ENCODE results near the gene C10orf71. TPM values are rescaled to one million over a fixed set of nuclear protein-coding genes. Genes with fewer than 3 reads are reported as not detected.
A peak's percentile ranks its signal among the peaks of the same experiment; 100 is the strongest.

Gene C10orf71
- polyA plus RNA-seq (ENCODE audit: insufficient read length in 12 of 12), result 10 to 100 TPM in 11 of 12 donors, not detected in 1; 10.9 to 48.1 (median 33.4) TPM
- long read RNA-seq, donor 1, result 0 reads
- long read RNA-seq, donor 2, full-length matches to known transcripts, result 7 of 7 reads
- long read RNA-seq, donor 2, partial matches to known transcripts, result 0 of 7 reads
- long read RNA-seq, donor 2, other reads (novel, unspliced or antisense), result 0 of 7 reads
- long read RNA-seq, donor 3, full-length matches to known transcripts, result 4 of 4 reads
- long read RNA-seq, donor 3, partial matches to known transcripts, result 0 of 4 reads
- long read RNA-seq, donor 3, other reads (novel, unspliced or antisense), result 0 of 4 reads
- long read RNA-seq, donor 4, full-length matches to known transcripts, result 4 of 4 reads
- long read RNA-seq, donor 4, partial matches to known transcripts, result 0 of 4 reads
- long read RNA-seq, donor 4, other reads (novel, unspliced or antisense), result 0 of 4 reads
- long read RNA-seq, donor 5, result 0 reads
- long read RNA-seq, donor 6, full-length matches to known transcripts, result 4 of 4 reads
- long read RNA-seq, donor 6, partial matches to known transcripts, result 0 of 4 reads
- long read RNA-seq, donor 6, other reads (novel, unspliced or antisense), result 0 of 4 reads
- long read RNA-seq, donor 7, full-length matches to known transcripts, result 3 of 8 reads
- long read RNA-seq, donor 7, partial matches to known transcripts, result 0 of 8 reads
- long read RNA-seq, donor 7, other reads (novel, unspliced or antisense), result 5 of 8 reads
- long read RNA-seq, donor 8, full-length matches to known transcripts, result 8 of 8 reads
- long read RNA-seq, donor 8, partial matches to known transcripts, result 0 of 8 reads
- long read RNA-seq, donor 8, other reads (novel, unspliced or antisense), result 0 of 8 reads
- long read RNA-seq, donor 9, partial matches to known transcripts, result 6 of 6 reads
- long read RNA-seq, donor 9, other reads (novel, unspliced or antisense), result 0 of 6 reads
- long read RNA-seq, donor 10, full-length matches to known transcripts, result 8 of 16 reads
- long read RNA-seq, donor 10, partial matches to known transcripts, result 0 of 16 reads
- long read RNA-seq, donor 10, other reads (novel, unspliced or antisense), result 8 of 16 reads
- long read RNA-seq, donor 11, full-length matches to known transcripts, result 1 of 1 reads
- long read RNA-seq, donor 11, partial matches to known transcripts, result 0 of 1 reads
- long read RNA-seq, donor 11, other reads (novel, unspliced or antisense), result 0 of 1 reads

DNA sequence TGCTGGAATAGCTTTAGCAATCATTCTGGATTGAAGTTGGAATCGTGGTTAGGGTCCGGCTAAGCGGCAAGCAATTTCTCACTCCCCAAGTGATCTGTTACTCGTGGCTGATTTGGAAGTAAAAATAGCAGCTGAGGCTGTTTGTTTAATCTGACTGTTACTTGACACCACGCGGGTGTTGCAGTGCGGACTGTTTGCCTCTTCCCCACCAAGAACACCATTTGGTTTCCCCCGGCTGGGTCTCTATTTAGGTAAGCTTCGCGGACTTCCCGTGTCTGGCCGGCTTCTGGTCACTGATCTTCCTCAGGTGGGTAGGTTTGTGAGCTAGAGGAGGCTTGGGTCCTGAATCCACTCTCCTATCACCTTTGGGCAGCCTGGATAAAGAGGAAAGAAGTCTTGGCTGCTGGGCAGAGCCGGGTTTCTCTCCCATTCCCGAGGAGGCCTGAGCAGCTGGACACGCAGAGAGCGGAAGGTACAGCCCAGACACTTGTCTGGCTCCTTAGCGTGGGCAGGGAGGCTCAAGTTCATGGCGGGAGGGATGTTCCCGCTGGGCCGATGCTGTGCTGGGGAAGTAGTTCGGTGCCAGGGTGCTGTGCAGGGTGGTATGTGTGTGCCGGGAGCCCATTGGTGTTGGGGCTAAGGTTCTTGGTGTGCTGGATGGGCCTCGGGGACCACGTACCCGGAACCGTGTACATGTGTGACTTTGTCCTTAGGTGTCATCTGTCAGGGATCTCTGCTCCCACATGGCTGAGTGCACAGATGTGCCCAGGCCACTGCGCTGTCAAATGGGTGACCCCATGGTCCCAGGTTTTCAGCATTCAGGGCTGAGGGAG lies at the start of gene C10orf71:
Gene C10orf71 (plus strand): TSS at position 188 of the 833 bp plus-strand sequence. CDS start 23,376 bp downstream, outside the sequence.
- DNase-seq, result peak; percentile 49

DNA sequence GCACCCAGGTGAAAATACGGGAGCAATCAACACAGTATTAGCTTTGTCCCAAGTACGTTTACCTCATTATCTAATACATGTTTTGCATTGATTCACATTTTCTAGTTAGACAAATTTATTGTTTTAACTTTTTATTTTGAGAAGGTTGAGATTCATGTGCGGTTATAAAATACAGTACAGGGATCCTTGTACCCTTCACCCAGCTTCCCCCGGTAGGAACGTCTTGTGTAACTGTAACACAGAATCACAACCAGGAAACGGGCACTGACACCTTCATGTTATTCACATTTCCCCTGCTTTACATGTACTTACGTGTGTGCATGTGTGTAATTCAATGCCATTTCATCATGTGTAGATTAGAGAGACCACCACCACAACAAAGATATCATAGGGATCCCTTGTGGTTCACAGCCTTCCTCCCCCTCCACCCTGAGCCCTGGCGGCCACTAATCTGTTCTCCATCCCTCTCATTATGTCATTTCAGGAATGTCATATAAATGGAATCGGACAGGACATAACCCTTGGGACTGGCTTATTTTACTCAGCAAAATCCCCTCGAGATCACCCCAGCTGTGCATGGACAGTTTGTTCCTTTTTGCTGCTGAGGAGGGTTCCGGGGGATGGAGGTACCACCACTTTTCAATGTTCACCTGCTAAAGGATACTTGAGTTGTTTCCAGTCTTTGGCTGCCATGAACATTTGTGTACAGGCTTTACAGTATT lies 46.5 kb upstream of the C10orf71 start:
- DNase-seq, result no peak

DNA sequence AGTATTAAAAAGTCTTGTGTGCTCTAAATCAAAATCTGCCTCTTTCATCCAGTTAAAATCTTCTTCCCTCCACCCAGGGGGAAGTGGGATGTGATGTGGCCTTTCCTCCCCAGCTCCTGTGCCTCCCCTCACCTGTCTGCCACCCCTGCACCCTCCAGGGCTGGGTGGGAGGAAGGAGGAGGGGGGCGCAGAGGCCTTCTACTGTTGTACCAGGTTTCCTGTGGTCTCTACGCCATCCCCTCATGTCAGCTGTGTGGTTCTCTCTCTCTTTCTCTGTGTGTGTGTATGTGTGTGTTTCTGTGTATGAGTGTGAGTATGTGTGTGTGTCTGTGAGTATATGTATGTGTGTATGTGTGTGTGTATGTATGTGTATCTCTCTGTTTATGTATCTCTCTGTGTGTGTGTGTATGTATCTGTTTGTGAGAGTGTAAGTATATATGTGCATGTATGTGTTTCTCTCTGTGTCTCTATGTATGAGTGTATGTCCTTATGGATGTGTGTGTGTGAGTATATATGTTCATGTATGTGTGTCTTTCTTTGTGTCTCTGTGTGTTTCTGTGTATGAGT lies 45.5 kb upstream of the C10orf71 start:
- DNase-seq, result no peak

DNA sequence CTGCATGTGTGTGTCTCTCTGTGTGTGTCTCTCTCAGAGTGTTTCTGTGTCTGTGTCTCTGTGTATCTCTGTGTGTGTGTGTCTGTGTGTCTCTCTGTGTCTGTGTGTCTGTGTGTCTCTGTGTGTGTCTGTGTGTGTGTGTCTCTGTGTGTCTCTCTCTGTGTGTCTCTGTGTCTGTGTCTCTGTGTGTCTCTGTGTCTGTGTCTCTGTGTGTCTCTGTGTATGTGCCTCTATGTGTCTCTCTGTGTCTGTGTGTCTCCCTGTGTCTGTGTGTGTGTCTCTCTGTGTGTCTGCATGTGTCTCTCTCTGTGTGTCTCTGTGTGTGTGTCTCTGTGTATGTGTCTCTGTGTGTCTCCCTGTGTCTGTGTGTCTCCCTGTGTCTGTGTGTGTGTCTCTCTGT lies 44.8 kb upstream of the C10orf71 start:
- DNase-seq, result no peak

- no peak for DNase-seq
Observed at GRCh38 chr10:49254556-49255318, 44.2 kb upstream of the C10orf71 start.

- no peak for DNase-seq
Observed at GRCh38 chr10:49255883-49256282, 43.1 kb upstream of the C10orf71 start.

GRCh38 chr10:49257154-49257553 lies 41.8 kb upstream of the C10orf71 start:
- DNase-seq, result no peak

- DNase-seq, result no peak
Observed at GRCh38 chr10:49257626-49258349, 41.2 kb upstream of the C10orf71 start.

DNA sequence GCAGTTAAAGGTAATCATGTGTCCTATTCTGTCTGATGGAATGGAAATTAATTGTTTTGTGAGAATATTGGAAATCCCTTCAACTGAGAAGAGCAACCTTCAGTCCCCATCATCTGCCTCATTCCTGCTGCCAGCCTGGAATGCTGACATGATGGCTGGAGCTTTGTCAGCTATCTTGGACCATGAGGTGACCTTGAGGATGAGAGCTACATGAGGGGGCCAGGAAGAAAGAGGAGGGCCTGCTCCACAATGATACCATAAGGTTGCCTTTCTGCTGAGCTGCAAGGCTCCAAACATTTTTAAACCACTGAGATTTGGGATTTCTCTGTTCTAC lies 40.7 kb upstream of the C10orf71 start:
- no peak for DNase-seq

- DNase-seq, result no peak
Observed at GRCh38 chr10:49260644-49261296, 38.2 kb upstream of the C10orf71 start.

DNA sequence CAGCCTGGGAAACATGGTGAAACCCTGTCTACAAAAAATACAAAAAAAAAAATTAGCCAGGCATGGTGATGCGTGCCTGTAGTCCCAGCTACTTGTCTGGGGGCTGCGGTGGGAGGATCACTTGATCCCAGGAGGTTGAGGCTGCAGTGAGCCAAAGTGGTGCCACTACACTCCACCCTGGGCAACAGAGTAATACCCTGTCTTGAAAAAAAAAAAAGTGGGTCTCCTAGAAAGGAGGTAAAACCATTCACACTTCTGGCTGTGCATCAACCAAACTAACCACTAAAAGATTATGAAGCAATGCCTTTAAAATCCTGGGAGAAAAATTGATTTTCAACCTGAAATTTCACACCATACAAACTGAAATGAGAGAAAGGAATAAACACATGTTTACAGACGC lies 35.4 kb upstream of the C10orf71 start:
- DNase-seq, result no peak

DNA sequence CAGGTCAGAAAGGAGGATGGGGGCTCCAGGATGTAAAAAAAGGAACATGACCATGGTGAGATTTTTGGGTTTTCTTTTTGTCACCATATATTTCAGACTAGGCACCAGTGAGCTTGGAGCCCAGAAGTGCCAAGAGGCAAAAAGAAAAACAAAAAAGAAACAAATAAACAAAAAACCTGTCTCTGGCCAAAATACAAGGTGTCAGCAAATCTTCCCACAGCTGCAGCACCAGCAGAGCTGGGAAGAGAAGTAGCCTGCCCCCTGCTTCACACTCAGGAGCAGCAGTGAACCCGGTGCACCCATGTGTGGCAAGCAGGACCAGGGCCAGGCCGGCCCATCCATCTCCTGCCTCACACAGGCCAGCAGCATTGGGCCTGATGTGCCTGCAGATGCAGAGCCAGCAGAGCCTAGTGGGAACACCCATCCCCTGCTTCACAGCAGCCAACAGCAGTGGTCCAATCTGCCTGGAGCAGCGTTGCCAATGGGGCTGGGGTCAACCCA lies 34.7 kb upstream of the C10orf71 start:
- no peak for DNase-seq

GRCh38 chr10:49265885-49266284 lies 33.1 kb upstream of the C10orf71 start:
- DNase-seq, result no peak

GRCh38 chr10:49268185-49268584 lies 30.8 kb upstream of the C10orf71 start:
- DNase-seq, result no peak

- DNase-seq, result no peak
Observed at GRCh38 chr10:49269523-49269922, 29.4 kb upstream of the C10orf71 start.

- no peak for DNase-seq
Observed at GRCh38 chr10:49270565-49270964, 28.4 kb upstream of the C10orf71 start.

DNA sequence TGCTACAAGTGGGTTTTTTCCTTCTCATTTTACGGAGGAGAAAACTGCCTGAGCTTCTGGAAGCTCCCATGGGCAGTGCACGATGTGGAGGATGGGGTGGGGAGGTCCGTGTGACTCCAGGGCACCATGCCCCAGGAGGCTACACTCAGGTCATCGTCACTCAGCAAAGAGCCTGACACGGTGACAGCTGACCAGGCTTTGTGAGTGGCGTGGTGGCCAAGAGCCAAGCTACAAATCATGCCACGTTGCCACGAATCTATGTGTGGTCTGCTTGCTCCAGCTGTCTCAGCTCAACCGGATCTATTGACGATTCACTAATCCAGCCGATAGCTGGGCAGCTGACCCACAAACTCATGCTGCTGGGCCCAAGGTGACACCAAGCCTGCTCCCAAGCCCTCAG lies 27.6 kb upstream of the C10orf71 start:
- DNase-seq, result no peak
